ENCODE measurements around the gene KRTAP9-9.
"Not testable (repeated sequence)": the region's sequence is repeated elsewhere in the genome, so short reads cannot be mapped to it uniquely, and the experiment has no call there.

The KRTAP9-9 gene

DNA sequence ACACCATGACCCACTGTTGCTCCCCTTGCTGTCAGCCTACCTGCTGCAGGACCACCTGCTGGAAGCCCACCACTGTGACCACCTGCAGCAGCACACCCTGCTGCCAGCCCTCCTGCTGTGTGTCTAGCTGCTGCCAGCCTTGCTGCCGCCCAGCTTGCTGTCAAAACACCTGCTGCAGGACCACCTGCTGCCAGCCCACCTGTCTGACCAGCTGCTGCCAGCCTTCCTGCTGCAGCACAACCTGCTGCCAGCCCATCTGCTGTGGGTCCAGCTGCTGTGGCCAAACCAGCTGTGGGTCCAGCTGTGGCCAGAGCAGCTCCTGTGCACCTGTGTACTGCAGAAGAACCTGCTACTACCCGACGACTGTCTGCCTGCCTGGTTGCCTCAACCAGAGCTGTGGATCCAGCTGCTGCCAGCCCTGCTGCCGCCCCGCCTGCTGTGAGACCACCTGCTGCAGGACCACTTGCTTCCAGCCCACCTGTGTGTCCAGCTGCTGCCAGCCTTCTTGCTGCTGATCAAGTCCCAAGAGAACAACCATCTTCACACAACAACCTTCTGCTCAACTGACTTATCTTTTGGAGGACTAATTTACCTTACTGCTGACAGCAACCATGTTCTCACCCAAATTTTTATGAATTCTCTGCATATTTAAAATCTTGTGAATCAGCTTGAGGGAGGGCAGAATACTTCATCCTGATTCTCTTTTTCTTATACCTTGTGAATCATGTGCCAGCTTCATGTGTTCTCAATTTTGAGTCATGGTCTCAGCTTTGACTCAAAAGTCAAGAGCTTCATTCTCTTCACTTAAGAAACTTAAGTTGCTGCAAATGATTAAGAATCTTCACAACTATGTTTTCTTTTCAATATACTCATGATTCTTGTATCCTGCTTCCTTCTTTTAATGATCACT, at the start of gene KRTAP9-9:
KRTAP9-9 (plus strand) TSS at position 4 of the 910 bp plus-strand sequence.
- DNase-seq, result not testable (repeated sequence)

DNA sequence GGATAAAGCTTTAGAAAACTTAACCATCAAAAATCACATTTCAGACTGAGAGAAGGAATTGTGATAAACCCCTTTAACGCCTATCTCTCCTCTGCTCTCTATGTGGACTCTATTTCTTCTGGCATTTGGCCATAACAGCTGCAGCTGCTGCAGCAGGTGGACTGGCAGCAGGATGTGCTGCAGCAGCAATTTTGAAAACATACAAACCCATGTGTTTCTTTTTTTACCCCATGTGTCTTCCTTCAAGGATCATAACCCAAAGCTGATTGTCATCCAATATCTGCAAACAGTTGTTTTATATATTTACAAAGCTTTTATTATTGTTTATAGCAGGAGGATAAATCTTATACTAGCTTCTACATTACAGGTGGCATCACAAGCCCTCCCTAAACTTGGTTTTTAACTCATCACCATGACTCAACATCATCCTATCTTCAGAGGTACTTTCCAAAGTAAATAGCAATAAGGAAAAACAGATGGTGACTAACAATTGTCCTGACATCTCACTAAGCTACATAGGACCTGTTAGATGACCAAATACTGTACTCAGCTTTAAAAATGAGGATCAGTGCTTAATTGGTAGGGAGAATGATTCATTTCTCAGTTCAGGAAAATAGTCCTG, 43.2 kb upstream of the KRTAP9-9 start:
- no peak for DNase-seq

GRCh38 chr17:41212524-41213169, 42.5 kb upstream of the KRTAP9-9 start:
- DNase-seq, result no peak

DNA sequence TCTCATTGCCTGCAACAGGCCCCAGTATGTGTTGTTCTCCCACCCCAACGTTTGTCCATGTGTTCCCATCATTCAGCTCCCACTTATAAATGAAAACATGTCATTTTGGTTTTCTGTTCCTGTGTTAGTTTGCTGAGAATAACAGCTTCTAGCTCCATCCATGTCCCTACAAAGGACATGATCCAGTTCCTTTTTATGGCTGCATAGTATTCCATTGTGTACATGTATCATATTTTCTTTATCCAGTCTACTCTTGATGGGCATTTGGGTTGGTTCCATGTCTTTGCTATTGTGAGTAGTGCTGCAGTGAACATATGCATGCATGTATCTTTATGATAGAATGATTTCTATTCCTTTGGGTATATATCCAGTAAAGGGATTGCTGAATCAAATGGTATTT, 39.5 kb upstream of the KRTAP9-9 start:
- DNase-seq, result no peak

- no peak for DNase-seq
Observed at GRCh38 chr17:41223821-41224220, 31.4 kb upstream of the KRTAP9-9 start.

GRCh38 chr17:41226051-41226450, 29.1 kb upstream of the KRTAP9-9 start:
- no peak for DNase-seq

DNA sequence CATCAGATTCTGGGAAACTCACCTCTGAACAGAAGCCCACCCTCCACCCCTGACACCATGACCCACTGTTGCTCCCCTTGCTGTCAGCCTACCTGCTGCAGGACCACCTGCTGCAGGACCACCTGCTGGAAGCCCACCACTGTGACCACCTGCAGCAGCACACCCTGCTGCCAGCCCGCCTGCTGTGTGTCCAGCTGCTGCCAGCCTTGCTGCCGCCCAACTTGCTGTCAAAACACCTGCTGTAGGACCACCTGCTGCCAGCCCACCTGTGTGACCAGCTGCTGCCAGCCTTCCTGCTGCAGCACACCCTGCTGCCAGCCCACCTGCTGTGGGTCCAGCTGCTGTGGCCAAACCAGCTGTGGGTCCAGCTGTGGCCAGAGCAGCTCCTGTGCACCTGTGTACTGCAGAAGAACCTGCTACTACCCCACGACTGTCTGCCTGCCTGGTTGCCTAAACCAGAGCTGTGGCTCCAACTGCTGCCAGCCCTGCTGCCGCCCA, 28.5 kb upstream of the KRTAP9-9 start, which contains the start of gene KRTAP9-2:
KRTAP9-2 (plus strand) TSS at position 51 of the 498 bp plus-strand sequence; CDS start at position 58, 7 bp downstream.
- not testable (repeated sequence) for DNase-seq

DNA sequence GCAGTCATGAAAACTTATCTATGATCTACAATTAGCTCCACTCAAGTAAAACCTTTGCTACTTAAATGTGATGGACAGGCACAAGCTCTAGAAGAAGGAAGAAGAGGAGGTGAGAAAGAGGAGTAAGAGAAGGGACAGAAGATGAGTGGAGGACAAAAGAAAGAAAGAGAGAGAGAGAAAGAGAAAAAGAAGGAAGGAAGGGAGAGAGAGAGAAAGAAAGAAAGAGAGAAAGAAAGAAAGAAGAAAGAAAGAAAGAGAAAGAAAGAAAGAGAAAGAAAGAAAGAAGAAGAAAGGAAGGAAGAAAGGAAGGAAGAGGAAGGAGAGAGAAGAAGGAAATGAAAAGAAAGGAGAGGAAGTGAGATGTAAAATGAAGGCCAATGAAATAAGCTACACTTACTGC, 25.1 kb upstream of the KRTAP9-9 start:
- DNase-seq, result no peak

DNA sequence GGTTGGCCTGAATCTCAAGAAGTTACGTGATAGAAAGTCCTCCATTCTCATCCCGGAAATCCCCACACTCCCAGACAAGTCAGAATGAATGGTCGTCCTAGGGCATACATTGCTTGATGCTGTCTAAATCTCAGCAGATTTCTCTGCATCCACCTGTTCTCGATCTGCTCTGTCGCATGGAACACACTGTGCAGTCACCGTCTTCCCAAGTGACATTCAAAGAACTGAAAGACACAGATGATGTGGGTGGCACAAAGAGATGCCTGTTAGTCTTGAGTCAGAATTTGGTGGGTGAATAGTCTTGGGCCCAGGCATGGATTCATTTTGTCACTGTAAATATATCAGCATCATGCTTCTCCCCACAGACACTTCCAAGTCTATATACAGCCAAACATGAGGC, 23.5 kb upstream of the KRTAP9-9 start:
- no peak for DNase-seq

GRCh38 chr17:41232399-41233105, 22.6 kb upstream of the KRTAP9-9 start, which contains the start of gene KRTAP9-3:
Gene KRTAP9-3, plus strand, starts transcription at chr17:41232449. Its CDS starts 53 bp downstream, at chr17:41232502.
- not testable (repeated sequence) for DNase-seq

DNA sequence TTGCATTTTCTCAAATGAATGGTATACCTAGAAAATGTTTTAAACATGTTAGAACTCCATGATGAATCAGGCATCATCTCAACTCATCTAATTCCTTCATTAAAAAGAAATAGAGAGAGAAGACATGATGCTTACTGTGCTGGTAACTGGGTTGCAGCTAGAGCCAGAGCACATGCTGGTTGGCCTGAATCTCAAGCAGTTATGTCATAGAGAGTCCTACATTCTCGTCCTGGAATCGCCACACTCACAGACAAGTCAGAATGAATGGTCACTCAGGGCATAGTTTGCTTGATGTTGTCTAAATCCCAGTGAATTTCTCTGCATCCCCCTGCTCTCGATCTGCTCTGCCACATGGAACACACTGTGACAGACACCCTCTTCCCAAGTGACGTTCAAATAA, 18.1 kb upstream of the KRTAP9-9 start:
- DNase-seq, result not testable (repeated sequence)

GRCh38 chr17:41237949-41238437, 17.2 kb upstream of the KRTAP9-9 start, which contains the start of gene KRTAP9-8:
Gene KRTAP9-8, plus strand, starts transcription at chr17:41237999. Its CDS starts 53 bp downstream, at chr17:41238052.
- DNase-seq, result not testable (repeated sequence)

DNA sequence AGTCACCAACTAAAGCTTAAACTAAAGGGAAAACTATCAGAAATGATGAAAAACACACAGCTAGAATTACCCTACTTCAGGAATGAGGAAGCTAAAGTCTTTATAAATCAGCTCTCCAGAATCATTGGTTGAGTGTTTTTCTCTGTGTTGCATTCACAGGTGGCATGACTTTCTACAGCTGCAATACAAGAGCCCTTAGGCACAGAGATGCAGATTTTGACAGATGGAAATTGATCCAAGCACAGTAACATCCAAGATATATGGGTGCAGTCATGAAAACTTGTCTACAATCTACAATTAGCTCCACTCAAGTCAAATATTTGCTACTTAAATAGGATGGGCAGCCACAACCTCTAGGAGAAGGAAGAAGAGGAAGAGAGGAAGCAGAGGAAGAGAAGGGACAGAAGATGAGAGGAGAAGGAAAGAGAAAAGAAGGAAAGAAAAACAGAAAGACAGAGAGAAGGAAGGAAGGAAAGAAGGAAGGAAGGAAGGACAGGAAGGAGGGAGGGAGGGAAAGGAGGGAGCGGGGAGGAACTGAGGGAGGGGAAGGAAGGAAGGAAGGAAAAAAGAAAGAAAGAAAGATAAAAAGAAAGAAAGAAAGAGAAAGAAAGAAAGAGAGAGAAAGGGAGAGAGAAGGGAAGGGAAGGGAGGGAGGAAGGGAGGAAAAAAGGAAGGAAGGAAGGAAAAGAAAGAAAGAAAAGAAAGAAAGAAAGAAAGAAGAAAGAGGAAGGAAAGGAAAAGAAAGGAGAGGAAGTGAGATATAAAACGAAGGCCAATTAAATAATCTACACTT, 8.0 kb upstream of the KRTAP9-9 start:
- not testable (repeated sequence) for DNase-seq

DNA sequence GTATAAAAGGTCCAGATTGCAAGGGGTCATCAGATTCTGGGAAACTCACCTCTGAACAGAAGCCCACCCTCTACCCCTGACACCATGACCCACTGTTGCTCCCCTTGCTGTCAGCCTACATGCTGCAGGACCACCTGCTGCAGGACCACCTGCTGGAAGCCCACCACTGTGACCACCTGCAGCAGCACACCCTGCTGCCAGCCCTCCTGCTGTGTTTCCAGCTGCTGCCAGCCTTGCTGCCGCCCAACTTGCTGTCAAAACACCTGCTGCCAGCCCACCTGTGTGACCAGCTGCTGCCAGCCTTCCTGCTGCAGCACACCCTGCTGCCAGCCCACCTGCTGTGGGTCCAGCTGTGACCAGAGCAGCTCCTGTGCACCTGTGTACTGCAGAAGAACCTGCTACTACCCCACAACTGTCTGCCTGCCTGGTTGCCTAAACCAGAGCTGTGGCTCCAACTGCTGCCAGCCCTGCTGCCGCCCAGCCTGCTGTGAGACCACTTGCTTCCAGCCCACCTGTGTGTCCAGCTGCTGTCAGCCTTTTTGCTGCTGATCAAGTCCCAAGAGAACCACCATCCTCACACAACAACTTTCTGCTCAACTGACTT, 5.4 kb upstream of the KRTAP9-9 start, which contains the start of gene KRTAP9-4:
KRTAP9-4 (plus strand) TSS at position 51 of the 604 bp plus-strand sequence; CDS start at position 85, 34 bp downstream.
- DNase-seq, result not testable (repeated sequence)

- DNase-seq, result no peak
Observed at GRCh38 chr17:41251261-41251660, 3.9 kb upstream of the KRTAP9-9 start.

DNA sequence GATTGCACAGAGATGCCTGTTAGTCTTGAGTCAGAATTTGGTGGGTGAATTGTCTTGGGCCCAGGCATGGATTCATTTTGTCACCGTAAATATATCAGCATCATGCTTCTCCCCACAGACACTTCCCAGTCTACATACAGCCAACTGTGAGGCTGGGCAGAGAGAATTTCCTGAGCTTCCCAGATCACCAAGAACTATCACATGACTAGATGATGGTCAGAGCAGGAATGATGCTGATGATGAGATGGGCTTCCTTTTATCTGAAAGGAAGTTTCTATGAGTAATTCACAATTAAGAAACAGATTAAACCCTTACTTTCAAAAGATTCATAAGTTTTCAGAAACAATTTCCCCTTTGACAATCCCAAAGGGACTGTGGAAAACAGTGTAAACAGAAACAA, 323 bp upstream of the KRTAP9-9 start:
- DNase-seq, result no peak

DNA sequence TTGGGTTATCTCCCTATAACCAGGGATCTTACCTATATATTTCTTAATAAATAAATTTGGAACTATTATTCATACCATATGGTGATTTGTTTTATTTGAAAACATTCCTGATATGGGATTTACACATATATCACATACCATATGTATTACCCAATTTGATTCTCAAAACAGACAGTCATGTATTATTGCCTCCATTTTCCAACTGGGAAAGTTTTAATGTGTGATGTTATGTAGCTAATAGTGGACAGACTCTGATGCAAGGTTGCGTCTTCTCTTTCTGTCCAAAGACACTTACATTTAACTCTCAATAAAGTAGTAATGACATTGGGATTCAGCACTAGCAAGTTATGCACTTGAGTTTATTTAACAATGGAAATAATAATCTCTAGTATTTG, 1.1 kb downstream of the KRTAP9-9 start:
- DNase-seq, result no peak

- no peak for DNase-seq
Observed at GRCh38 chr17:41258406-41258805, 3.2 kb downstream of the KRTAP9-9 start.

- DNase-seq, result no peak
Observed at GRCh38 chr17:41263212-41263611, 8.0 kb downstream of the KRTAP9-9 start.

DNA sequence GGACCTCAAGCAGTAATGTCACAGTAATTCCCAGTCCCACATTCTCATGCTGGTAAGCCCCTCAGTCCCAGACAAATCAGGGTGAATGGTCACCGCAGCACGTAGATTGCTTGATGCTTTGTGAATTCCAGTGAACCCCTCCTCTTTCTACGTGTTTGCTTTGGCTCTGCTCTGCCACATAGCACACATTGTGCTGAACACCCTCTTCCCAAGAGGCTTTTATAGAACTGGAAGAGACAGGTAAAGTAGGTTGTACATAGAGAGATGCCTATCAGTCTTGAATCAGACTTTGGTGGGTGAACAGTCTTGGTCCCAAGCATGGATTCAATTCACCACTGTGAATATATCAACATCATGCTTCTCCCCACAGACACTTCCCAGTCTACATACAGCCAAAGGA, 9.4 kb downstream of the KRTAP9-9 start:
- no peak for DNase-seq

- no peak for DNase-seq
Observed at GRCh38 chr17:41265078-41265477, 9.9 kb downstream of the KRTAP9-9 start, which contains the start of gene KRTAP9-6. Gene KRTAP9-6, plus strand, starts transcription at chr17:41265378. Its CDS starts 0 bp downstream, at chr17:41265378.
